Esophagus muscularis mucosa (tissue), 3 donors: ENCODE data around the gene ZFX.

Source experiments
- POLR2A ChIP-seq: fragments of 450-650 bp; IDR thresholded peaks from one replicate; pipeline ENCODE4 v1.6.1; 2017; ENCODE audit warnings: antibody characterized with exemption, moderate library complexity, mild to moderate bottlenecking, low read depth
- TF ChIP-seq, protein P1 (sequence below), 3 experiments: fragments of 200-600 bp in 2 of 3; fragments of 450-650 bp in 1 of 3; sonication (generic) in 2 of 3; IDR thresholded peaks; one replicate each; pipeline ENCODE4 v1.5.1; 2017 to 2019; ENCODE audit warnings: antibody characterized with exemption in 3 of 3, mild to moderate bottlenecking in 2 of 3, moderate library complexity in 1 of 3

DNA sequence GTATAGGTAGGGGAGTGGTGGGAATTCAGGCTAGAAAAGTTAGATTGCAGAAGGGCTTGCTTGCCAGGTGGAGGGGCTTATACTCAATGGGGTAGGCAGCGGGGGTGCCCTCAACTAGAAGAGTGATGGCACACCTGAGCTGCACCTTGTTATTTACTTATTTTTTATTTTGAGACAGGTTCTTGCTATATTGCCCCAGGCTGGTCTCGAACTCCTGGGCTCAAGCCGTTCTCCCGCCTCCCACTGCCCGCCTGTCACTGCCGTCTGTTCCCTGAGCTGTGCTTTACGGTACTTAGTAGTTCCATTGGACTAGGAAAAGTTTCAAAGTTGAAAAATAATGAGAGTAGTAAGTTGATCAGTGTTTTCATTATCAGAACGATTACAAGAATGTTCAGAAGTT is 2.0 kb downstream of the ZFX start:
- no peak for TF ChIP-seq POLR2A
- TF ChIP-seq, protein P1, sequence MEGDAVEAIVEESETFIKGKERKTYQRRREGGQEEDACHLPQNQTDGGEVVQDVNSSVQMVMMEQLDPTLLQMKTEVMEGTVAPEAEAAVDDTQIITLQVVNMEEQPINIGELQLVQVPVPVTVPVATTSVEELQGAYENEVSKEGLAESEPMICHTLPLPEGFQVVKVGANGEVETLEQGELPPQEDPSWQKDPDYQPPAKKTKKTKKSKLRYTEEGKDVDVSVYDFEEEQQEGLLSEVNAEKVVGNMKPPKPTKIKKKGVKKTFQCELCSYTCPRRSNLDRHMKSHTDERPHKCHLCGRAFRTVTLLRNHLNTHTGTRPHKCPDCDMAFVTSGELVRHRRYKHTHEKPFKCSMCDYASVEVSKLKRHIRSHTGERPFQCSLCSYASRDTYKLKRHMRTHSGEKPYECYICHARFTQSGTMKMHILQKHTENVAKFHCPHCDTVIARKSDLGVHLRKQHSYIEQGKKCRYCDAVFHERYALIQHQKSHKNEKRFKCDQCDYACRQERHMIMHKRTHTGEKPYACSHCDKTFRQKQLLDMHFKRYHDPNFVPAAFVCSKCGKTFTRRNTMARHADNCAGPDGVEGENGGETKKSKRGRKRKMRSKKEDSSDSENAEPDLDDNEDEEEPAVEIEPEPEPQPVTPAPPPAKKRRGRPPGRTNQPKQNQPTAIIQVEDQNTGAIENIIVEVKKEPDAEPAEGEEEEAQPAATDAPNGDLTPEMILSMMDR (IDR thresholded peaks at IDR 0.05): no peak
